Upper lobe of left lung (tissue), 6 donors: ENCODE measurements around the gene JTB. TPM values are rescaled to one million over a fixed set of nuclear protein-coding genes. Genes with fewer than 3 reads are reported as not detected.

ENCODE experiments used
- ATAC-seq, 2 donors: fragments of 200-7000 bp; cut with Tn5 transposase; one replicate each; pipeline ENCODE4 v1.9.1; 2022; ENCODE audit warnings: mild to moderate bottlenecking in 2 of 2, moderate library complexity in 2 of 2; ENCODE audit not compliant: low FRiP score in 2 of 2
- DNase-seq, 2 donors: peaks; one replicate each; pipeline ENCODE4 v3.0.0-alpha.2; 2019 to 2020
- H3K27ac ChIP-seq, 4 donors: fragments of 200-600 bp; sonication (generic); one replicate each; pipeline ENCODE4 v1.5.1; 2016 to 2019
- H3K27me3 ChIP-seq, 4 donors: fragments of 200-600 bp; sonication (generic); one replicate each; pipeline ENCODE4 v1.5.1; 2017 to 2019
- H3K36me3 ChIP-seq, 4 donors: fragments of 200-600 bp; sonication (generic); one replicate each; pipeline ENCODE4 v1.5.1; 2016 to 2019
- H3K4me1 ChIP-seq, 4 donors: fragments of 200-600 bp; sonication (generic); one replicate each; pipeline ENCODE4 v1.5.1; 2018 to 2019
- H3K4me3 ChIP-seq, 4 donors: fragments of 200-600 bp; sonication (generic); one replicate each; pipeline ENCODE4 v1.5.1; 2017 to 2019; ENCODE audit warnings: mild to moderate bottlenecking in 2 of 4, moderate library complexity in 1 of 4
- H3K9me3 ChIP-seq, 4 donors: fragments of 200-600 bp; sonication (generic); one replicate each; pipeline ENCODE4 v1.5.1; 2018 to 2019
- EP300 ChIP-seq, 4 donors: sonication (generic); formaldehyde crosslinking; IDR thresholded peaks; one replicate each; pipeline ENCODE4 v1.5.1; 2017; ENCODE audit warnings: antibody characterized with exemption in 4 of 4, control low read depth in 2 of 4
- POLR2A ChIP-seq, 4 donors: fragments of 450-650 bp; IDR thresholded peaks; one replicate each; pipeline ENCODE4 v1.5.1; 2016 to 2017; ENCODE audit warnings: antibody characterized with exemption in 4 of 4, mild to moderate bottlenecking in 2 of 4
- POLR2AphosphoS5 ChIP-seq, 2 donors: sonication (generic); formaldehyde crosslinking; IDR thresholded peaks; one replicate each; pipeline ENCODE4 v1.5.1; 2017; ENCODE audit warnings: antibody characterized with exemption in 2 of 2
- WGBS, 2 donors: methylation state at CpG; one replicate each; pipeline ENCODE4 v1.1.5; 2017 to 2018; 5-methylcytosine and 5-hydroxymethylcytosine counted together
- total RNA-seq, 6 donors: library from RNA; depleted of rRNA in 4 of 6; stranded (reverse); fragments of >200 nt in 4 of 6; gene quantifications; one replicate each; pipeline versions ENCODE4 v1.1.0 to v1.2.1, GENCODE V29; 2016 to 2021
- TF ChIP-seq, protein P1 (sequence below), 6 experiments: fragments of 450-650 bp in 4 of 6; fragments of 200-600 bp in 2 of 6; sonication (generic) in 2 of 6; IDR thresholded peaks; one replicate each; pipeline ENCODE4 v1.5.1; 2016 to 2019; ENCODE audit warnings: antibody characterized with exemption in 6 of 6
- donor health status: DM: no; HTN: no; CAD: no; lungs with moderate emphysema.
- donor health status: DM: no; HTN: yes; CAD: no; lungs with severe emphysema.

The JTB gene
- total RNA-seq, 6 donors from 2014 or later, result 123 to 285 (median 157) TPM

DNA sequence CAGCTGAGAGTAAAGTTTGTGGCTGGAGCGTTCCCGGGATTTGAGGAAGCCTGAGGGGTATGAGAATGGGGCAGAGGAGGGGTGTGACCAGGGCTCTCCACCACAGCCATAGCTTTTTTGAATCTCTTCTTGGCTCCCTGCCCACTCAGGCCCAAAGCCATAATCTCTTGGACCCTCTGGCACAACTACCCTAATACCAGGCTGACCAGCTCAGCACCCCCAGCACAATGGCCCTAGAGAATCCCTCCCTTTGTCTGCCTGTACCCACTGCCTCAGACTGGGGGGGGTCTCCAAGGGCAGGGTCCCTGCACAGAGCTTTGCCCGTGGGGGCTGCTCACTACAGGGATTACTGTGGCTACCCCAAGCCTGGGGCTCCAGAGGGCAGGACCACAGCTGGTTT lies 38.5 kb downstream of the JTB start:
- Histone ChIP-seq H3K4me1 (peaks cover 4 to 7% (median 6%) of the 10 kb centered on the region in 4 donors), H3K27me3 (no peaks in the 10 kb centered on the region), H3K4me3 (no peak overlapping the region), H3K36me3 (peaks cover 30 to 97% (median 79%) of the 10 kb centered on the region in 4 donors), H3K9me3 (no peaks in the 10 kb centered on the region), H3K27ac (no peak overlapping the region)
- DNase-seq, result no peak
- ATAC-seq, result no peak
- TF ChIP-seq, protein P1, sequence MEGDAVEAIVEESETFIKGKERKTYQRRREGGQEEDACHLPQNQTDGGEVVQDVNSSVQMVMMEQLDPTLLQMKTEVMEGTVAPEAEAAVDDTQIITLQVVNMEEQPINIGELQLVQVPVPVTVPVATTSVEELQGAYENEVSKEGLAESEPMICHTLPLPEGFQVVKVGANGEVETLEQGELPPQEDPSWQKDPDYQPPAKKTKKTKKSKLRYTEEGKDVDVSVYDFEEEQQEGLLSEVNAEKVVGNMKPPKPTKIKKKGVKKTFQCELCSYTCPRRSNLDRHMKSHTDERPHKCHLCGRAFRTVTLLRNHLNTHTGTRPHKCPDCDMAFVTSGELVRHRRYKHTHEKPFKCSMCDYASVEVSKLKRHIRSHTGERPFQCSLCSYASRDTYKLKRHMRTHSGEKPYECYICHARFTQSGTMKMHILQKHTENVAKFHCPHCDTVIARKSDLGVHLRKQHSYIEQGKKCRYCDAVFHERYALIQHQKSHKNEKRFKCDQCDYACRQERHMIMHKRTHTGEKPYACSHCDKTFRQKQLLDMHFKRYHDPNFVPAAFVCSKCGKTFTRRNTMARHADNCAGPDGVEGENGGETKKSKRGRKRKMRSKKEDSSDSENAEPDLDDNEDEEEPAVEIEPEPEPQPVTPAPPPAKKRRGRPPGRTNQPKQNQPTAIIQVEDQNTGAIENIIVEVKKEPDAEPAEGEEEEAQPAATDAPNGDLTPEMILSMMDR (IDR thresholded peaks at IDR 0.05), result no peak
- TF ChIP-seq POLR2AphosphoS5 (IDR thresholded peaks at IDR 0.05), result no peak
- WGBS, 2 donors, result 89 to 100% methylated on average over 2 to 3 of the region's 3 CpGs

GRCh38 chr1:153937331-153937730 lies 40.1 kb downstream of the JTB start:
- no peak for ATAC-seq
- Histone ChIP-seq H3K27me3 (no peaks in the 10 kb centered on the region), H3K36me3 (peaks cover 37 to 100% (median 92%) of the 10 kb centered on the region in 4 donors), H3K4me3 (no peak overlapping the region), H3K4me1 (no peaks in the 10 kb centered on the region), H3K27ac (no peak overlapping the region), H3K9me3 (no peaks in the 10 kb centered on the region)
- TF ChIP-seq, protein P1 (IDR thresholded peaks at IDR 0.05), result no peak
- TF ChIP-seq EP300 (IDR thresholded peaks at IDR 0.05) (no peak), POLR2AphosphoS5 (IDR thresholded peaks at IDR 0.05) (no peak), POLR2A (IDR thresholded peaks at IDR 0.05) (no peak)
- no peak for DNase-seq
- 93 to 97% methylated on average over 5 to 10 of the region's 10 CpGs for WGBS, 2 donors

GRCh38 chr1:153936011-153936802 lies 41.3 kb downstream of the JTB start:
- Histone ChIP-seq H3K9me3 (no peaks in the 10 kb centered on the region), H3K36me3 (peaks cover 37 to 99% (median 90%) of the 10 kb centered on the region in 4 donors), H3K27ac (no peak overlapping the region), H3K27me3 (no peaks in the 10 kb centered on the region), H3K4me1 (no peaks in the 10 kb centered on the region), H3K4me3 (no peak overlapping the region)
- TF ChIP-seq POLR2A (IDR thresholded peaks at IDR 0.05), result no peak
- TF ChIP-seq, protein P1 (IDR thresholded peaks at IDR 0.05), result no peak
- TF ChIP-seq POLR2AphosphoS5 (IDR thresholded peaks at IDR 0.05), result no peak
- TF ChIP-seq EP300 (IDR thresholded peaks at IDR 0.05), result no peak
- DNase-seq (peak in 1 of 2 donors; percentile 46), ATAC-seq (no peak)
- 96% methylated on average over 6 to 12 of the region's 12 CpGs for WGBS, 2 donors

- TF ChIP-seq EP300 (IDR thresholded peaks at IDR 0.05), result no peak
- no peak for TF ChIP-seq POLR2AphosphoS5 (IDR thresholded peaks at IDR 0.05)
- no peak for TF ChIP-seq POLR2A (IDR thresholded peaks at IDR 0.05)
- TF ChIP-seq, protein P1 (IDR thresholded peaks at IDR 0.05), result no peak
- no peaks in the 10 kb centered on the region for H3K9me3 ChIP-seq
- no peak overlapping the region for H3K27ac ChIP-seq
- no peak overlapping the region for H3K4me3 ChIP-seq
- no peaks in the 10 kb centered on the region for H3K27me3 ChIP-seq
- peaks cover 37 to 99% (median 85%) of the 10 kb centered on the region in 4 donors for H3K36me3 ChIP-seq
- peak in 1 of 2 donors; percentile 54 for DNase-seq
- H3K4me1 ChIP-seq, result no peaks in the 10 kb centered on the region
- 96 to 97% methylated on average over 6 to 9 of the region's 9 CpGs for WGBS, 2 donors
- ATAC-seq, result no peak
Observed at GRCh38 chr1:153934746-153935145, 42.7 kb downstream of the JTB start.

DNA sequence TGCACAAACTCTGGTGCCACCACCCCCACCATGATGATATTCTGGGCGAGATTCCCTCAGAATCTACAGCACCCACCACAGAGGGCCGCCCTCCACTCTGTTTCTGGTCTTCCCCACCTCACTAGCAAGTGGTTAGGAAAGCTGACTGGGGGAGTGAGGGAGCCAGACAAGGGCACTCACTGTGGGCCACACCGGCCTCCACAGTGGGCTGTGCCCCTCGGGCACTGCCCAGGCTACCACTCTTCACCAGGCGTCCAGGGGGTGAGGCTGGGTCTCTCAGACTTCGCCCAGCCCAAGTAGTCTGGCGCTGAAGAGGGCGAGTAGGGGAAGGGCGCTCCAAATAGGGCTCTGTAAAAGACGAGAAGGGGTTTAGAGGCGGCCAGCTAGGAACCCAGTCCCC lies 43.5 kb downstream of the JTB start:
- no peaks in the 10 kb centered on the region for H3K9me3 ChIP-seq
- H3K4me3 ChIP-seq, result no peak overlapping the region
- ATAC-seq (no peak), DNase-seq (no peak)
- H3K4me1 ChIP-seq, result peaks cover 0 to 2% (median 0%) of the 10 kb centered on the region in 4 donors
- H3K36me3 ChIP-seq, result peaks cover 37 to 95% (median 82%) of the 10 kb centered on the region in 4 donors
- 94 to 95% methylated on average over 10 to 11 of the region's 11 CpGs for WGBS, 2 donors
- H3K27me3 ChIP-seq, result no peaks in the 10 kb centered on the region
- no peak for TF ChIP-seq POLR2A (IDR thresholded peaks at IDR 0.05)
- TF ChIP-seq, protein P1 (IDR thresholded peaks at IDR 0.05), result no peak
- no peak for TF ChIP-seq EP300 (IDR thresholded peaks at IDR 0.05)
- no peak for TF ChIP-seq POLR2AphosphoS5 (IDR thresholded peaks at IDR 0.05)
- H3K27ac ChIP-seq, result no peak overlapping the region
